GM19324 (cell line): ENCODE data around the gene TAAR5.
A peak's percentile ranks its signal among the peaks of the same experiment; 100 is the strongest.
"Not testable (repeated sequence)": the region's sequence is repeated elsewhere in the genome, so short reads cannot be mapped to it uniquely, and the experiment has no call there.

Experiments used
- ATAC-seq: cut with Tn5 transposase; IDR thresholded peaks from one replicate; pipeline ENCODE4 v1.9.1; 2021; ENCODE audit warnings: mild to moderate bottlenecking, moderate library complexity; ENCODE audit not compliant: unreplicated experiment, low FRiP score

The TAAR5 gene

DNA sequence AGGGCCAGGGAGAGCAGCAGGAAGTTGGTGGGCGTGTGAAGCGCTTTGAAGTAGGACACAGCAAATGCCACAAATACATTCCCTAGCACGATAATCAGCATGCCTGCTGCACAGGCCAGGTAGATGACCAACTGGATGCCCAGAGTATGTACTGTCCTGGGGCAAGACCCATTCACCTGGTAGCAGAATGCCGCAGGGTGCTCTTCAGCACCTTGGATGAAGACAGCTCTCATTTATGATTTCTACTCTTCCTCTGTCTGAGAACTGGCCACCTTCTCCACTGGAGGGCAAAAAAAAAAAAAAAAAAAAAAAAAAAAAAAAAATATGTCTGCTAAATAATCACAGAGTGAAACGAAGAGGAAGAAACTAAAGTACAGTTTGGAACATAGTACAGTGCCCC, at the start of gene TAAR5:
Gene TAAR5, minus strand, starts transcription at position 288 of the 400 bp plus-strand sequence. Its CDS starts 55 bp downstream, at position 233.
- ATAC-seq: no peak

GRCh38 chr6:132637135-132637534, 47.6 kb upstream of the TAAR5 start:
- not testable (repeated sequence) for ATAC-seq

DNA sequence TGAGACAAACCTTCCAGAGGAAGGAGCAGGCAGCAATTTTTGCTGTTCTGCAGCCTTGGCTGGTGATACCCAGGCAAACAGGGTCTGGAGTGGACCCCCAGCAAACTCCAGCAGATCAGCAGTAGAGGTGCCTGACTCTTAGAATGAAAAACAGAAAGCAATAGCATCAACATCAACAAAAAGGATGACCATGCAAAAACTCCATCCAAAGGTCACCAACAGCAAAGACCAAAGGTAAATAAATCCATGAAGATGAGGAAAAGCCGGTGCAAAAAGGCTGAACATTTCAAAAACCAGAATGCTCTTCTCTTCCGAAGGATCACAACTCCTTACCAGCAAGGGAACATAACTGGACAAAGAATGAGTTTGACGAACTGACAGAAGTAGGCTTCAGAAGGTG, 46.4 kb upstream of the TAAR5 start:
- ATAC-seq: not testable (repeated sequence)

DNA sequence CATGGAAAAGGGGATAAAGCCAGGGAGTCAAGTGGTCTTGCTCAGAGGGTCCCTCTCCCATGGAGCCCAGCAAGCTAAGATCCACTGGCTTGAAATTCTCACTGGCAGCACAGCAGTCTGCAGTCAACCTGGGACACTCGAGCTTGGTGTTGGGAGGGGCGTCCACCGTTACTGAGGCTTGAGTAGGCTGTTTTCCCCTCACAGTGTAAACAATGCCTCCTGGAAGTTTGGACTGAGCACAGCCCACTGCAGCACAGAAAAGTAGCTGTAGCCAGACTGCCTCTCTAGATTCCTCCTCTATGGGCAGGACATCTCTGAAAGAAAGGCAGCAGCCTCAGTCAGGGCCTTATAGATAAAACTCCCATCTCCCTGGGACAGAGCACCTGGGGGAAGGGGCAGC, 45.7 kb upstream of the TAAR5 start:
- not testable (repeated sequence) for ATAC-seq

DNA sequence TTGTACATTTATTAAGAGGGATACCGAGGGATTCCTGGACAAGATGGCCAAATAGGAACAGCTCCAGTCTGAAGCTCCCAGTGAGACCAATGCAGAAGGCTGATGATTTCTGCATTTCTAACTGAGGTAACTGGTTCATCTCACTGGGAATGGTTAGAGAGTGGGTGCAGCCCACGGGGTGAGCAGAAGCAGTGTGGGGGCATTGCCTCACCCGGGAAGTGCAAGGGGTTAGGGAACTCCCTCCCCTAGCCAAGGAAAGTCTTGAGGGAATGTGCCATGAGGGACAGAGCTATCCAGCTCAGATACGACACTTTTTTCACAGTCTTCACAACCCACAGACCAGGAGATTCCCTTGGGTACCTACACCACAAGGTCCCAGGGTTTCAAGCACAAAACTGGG, 45.3 kb upstream of the TAAR5 start:
- ATAC-seq: no peak

GRCh38 chr6:132633362-132633761, 43.8 kb upstream of the TAAR5 start:
- ATAC-seq: no peak

DNA sequence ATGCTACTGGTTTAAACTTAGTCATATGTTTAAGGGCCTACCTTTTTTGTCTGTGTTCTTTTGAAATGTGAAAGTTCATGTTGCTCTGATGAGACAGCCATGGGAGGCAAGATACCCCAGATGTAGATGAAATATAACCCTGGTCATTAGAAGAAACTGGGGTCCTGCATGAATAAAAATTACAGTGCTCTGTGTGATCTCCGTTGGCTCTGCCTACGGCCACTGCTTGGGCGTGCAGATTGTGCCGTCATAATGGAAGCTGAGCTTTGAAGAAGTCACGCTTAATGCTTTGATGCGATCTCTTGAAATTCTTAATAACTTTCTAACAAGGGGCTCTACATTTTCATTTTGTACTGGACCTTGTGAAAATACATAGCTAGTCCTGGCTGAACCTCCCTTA, 34.6 kb upstream of the TAAR5 start, which contains the start of gene TAAR2:
Gene TAAR2, minus strand, starts transcription at position 101 of the 400 bp plus-strand sequence. Its CDS starts 0 bp downstream, at position 101.
- no peak for ATAC-seq

DNA sequence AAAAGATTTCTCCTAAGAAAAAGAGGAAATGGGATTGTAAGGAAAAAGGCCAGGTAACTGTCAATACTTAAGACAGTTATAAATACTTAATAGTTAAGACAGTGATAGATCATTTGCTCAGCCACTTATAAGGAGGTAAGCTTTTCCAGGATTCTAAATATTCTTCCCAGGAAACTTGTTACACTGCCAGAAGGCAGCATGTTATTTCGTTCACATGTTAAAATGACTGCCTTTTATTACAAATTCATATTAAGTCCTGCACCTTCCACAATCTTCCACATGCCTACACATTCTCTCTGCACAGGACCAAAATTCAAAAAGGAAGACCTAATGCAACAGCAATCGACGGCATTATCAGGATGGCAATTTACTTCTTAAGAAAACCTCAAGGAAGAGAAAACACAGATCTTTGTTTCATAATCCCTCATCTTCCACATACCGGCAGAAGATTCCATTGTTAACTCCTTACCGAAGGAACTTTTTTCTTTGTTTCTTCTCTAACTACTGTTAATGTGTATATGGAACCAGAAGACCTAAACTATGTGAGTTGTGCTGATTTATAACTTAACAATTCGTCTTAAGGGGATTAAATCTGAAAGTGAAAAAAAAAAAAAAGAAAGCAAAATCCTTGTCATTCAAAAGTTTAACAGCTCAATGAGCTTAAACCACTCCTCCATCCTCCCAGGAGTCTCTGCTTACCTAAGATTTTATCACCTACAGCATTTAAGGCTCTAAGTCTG, 33.7 kb upstream of the TAAR5 start:
- ATAC-seq: no peak

DNA sequence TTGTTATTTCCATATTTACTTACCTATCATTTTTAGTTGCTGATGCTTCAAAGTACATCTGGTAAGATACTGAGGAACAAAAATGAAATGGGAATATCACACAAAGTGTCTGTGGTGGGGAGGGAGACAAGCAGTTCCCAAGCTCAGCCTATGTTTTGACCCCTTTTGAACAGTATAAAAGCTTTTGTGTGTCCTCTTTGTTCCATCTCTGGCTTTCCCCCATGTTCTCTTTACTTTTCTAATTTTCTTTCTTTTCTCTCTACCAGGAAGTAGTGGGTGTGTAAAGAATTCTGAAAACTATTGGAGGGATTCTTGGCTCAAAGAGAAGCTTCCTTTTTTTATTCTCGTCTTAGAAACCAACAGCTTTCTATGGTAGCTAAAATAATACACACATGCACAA, 27.1 kb upstream of the TAAR5 start:
- no peak for ATAC-seq

- no peak for ATAC-seq
Measured at GRCh38 chr6:132614554-132614953, 25.0 kb upstream of the TAAR5 start.

- ATAC-seq: peak; percentile 82
Measured at GRCh38 chr6:132612449-132613108, 23.0 kb upstream of the TAAR5 start.

DNA sequence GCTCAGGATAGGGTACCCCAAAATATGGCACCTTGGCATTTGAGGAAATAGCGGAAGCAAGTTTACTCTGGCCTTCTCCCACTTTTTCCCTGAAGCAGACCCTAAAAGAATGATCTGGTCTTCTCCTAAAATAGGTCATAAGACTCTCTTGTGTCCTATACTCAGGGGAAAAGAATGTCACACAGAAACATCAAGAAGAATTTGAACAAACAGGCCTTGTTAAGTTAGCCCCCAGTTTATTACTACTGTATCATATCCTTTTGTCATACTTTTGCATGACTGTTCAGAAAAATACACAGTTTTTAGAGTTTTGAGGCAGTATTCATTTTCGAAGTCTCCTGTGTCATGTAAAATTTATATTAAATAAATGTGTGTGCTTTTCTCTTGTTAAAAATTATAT, 22.1 kb upstream of the TAAR5 start:
- ATAC-seq: no peak

- no peak for ATAC-seq
Measured at GRCh38 chr6:132607544-132608233, 18.1 kb upstream of the TAAR5 start.

GRCh38 chr6:132604635-132605152, 15.2 kb upstream of the TAAR5 start:
- ATAC-seq: no peak

DNA sequence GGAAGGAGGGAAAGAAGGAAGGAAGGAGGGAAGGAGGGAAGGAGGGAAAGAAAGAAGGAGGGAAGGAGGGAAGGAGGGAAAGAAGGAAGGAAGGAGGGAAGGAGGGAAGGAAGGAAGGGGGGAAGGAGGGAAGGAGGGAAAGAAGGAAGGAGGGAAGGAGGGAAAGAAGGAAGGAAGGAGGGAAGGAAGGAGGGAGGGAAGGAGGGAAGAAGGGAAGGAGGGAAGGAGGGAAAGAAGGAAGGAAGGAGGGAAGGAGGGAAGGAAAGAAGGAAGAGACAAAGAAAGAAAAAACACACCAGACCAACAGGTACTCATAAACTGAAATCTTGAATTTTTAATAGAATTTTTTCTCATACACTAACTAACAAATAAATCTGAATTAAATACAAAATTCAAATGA, 11.4 kb upstream of the TAAR5 start:
- not testable (repeated sequence) for ATAC-seq

DNA sequence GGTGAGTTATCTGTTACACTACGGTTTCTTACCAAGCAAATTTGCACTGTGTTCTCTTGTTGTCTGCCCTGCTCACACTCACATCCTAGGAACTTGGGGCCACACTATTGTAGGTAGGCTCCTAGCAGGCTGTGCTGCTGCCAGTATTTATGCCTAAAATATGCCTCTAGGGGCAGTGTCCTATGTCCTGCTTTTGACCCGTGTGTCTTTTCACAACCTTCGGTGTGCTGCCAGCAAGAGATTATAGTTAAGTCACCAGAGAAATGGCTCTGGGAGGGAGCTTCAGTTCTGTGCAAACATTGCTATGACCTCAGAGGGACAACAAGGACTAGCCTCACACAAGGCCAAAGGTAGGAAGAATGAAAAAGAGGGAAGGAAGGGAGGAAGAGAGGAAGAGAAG, 8.9 kb upstream of the TAAR5 start:
- ATAC-seq: peak; percentile 78

GRCh38 chr6:132596201-132596600, 6.7 kb upstream of the TAAR5 start:
- no peak for ATAC-seq

GRCh38 chr6:132592855-132593254, 3.3 kb upstream of the TAAR5 start:
- ATAC-seq: no peak

- ATAC-seq: no peak
Measured at GRCh38 chr6:132590362-132590761, 821 bp upstream of the TAAR5 start.

- ATAC-seq: no peak
Measured at GRCh38 chr6:132587424-132587823, 2.1 kb downstream of the TAAR5 start.

- ATAC-seq: no peak
Measured at GRCh38 chr6:132584698-132585097, 4.8 kb downstream of the TAAR5 start.
